DMS53 treated with DMSO at 0.1 percent for 48 hours (cell line): Measurements from ENCODE around the gene RTF1.
A peak's percentile ranks its signal among the peaks of the same experiment; 100 is the strongest.

ENCODE experiments used
- DNase-seq: peaks from one replicate; lab custom pipeline; 2025; ENCODE audit not compliant: unreplicated experiment; lab: John Stamatoyannopoulos, UW

The RTF1 gene

DNA sequence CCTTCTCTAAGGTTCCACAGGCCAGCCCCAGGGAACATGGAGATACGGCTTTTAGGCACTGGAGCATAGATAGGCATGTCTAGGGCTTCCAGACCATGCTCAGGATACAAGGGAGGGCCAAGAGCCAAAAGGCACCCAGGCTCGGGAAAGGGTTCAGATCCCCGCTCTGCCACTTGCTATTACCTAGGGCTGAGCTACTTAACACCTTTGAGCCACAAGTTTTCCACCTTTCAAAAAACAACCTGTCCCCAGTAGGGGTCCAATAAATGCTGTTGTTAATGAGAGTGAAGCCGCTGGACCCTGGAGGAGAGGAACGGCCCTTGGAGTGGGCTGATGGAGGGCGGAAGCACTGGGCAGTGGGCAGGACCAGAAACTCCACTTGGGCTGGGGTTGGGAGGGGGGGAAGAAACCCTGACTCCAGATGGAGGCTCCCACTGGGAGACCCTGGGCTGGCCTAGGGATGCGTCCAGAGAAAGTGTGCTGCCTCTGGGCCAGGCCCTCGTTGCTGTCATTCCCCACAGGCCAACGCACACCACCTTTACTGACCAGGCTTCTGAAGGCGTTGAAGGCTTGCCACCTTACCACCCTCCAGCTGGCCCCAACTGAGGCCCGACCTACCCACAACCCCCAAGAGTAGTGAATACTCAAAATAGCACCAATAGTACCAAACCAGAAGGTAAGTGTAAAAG, 68.2 kb downstream of the RTF1 start:
- DNase-seq = no peak

DNA sequence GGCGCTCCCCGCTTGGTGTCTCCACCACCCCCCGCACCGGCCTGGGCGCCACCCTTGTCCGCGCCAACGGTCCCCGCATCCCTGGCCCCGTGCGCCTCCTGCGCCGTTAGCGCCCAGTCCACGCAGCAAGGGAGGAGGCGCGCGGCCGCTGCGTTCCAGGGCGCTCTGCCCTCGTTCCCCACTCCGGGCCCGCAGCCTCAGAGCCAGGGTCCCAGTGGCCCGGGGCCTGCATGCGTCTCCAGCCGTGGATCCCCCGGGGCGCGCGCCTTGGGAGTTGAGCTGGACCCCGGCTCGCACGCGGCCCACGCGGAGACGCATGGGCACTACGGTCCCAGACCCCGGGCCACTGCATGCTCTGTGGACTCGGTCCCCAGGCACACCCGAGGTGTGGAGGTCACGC, 69.4 kb downstream of the RTF1 start:
- no peak for DNase-seq

DNA sequence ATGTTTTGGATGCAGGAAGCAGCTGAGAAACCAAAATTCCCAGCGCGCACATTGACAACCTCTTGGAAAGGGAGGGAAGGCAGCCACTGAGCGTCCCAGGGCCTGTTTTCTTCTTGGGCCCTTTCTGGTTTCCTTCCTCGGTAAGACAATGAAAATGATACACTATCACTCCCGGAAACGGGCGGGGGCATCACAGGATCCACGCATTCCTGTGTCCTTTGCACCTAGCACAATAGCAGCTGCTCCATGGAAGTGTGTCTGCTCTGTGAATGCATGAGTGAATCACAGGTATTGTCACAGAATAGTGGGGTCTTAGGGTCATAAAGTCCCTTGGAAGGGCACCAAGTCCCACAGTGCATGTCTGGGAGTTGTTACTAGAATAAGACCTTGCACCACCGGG, 70.5 kb downstream of the RTF1 start:
- DNase-seq = no peak

DNA sequence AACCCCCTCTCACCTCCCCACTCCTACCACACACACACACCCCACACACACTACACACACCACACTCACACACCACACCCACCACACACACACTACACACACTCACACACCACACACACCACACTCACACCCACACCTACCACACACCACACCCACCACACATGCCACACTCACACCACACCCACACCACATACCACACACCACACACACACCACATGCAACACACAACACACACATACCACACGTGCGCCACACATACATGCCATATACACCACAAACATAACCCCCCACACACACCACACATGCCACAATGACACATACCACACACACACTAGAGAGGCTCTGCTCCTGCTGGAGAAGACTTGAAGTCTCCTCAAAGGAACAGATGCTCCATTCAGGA, 70.9 kb downstream of the RTF1 start:
- no peak for DNase-seq

DNA sequence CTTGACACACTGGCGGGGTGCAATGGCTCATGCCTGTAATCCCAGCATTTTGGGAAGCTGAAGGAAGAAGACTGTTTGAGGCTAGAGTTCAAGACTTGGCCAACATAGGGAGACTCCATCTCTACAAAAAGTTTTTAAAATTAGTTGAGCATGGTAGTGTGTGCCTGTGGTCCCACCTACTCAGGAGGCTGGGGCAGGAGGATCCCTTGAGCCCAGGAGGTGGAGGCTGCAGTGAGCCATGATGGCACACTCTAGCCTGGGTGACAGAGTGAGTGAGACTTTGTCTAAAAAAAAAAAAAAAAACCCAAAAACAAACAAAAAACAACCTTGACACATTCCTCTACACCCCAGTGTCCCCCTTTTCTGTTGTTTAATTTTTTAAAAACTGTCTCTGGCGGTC, 72.7 kb downstream of the RTF1 start:
- DNase-seq = no peak

DNA sequence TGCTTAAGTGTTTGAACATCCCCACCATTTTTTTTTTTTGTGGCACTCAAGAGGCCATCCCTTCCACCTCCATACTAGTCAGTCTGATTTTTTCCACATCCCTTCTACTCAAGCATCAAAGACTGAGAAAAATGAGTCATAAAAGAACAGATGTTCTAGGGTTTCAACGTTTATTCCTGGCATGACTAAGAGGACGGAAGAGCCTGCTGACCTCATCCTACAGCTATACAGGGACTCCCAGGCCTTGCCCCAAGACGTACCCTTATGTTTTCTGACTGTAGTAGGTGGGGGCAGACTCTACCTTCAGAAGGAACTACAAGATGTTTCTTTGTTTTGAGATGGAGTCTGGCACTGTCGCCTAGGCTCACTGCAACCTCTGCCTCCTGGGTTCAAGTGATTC, 73.5 kb downstream of the RTF1 start:
- peak; percentile 91 for DNase-seq

DNA sequence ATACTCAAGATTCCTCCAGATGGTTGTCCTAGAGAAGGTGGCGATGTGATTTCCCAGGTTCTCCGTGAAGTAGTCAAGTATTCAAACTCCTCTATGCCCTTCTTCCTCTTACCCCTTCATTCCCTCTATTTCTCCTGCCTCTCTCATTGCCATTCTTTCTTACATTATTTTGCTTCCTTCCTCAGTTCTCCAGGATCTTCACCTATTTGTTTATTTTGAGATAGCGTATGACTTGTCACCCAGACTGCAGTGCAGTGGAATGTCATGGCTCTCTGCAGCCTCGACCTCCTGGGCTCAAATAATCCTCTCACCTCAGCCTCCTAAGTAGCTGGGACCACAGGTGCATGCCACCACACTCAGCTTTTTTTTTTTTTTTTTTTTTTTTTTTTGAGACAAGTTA, 75.0 kb downstream of the RTF1 start:
- no peak for DNase-seq

DNA sequence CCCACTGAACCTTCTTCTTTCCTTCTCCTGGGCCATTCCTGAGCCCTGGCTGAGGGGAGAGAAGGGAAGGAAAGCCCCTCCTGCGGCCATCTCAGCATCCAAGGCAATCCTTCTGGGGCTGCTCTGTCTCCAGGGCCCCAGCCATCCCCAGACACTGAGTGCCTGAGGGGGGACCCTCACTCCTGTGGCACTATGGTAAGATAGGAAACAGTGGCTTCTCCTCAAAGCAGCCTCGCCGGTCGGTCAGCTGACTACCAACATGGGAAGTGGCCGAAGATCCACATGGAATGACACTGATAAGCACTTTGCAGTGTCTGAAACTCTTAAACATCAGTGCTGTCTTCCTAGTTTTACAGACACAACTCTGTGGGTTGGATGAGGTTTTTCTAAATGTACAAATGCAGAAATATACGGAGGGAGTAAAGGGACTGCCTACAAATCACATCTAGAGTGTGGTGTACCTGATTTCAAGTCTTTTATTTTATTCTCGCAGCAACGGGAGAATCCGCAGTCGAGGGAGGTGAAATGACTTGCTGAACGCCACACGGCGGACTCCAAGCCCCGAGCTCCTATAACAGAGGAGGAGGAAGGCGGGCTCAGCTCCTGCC, 75.8 kb downstream of the RTF1 start:
- peak; percentile 32 for DNase-seq

DNA sequence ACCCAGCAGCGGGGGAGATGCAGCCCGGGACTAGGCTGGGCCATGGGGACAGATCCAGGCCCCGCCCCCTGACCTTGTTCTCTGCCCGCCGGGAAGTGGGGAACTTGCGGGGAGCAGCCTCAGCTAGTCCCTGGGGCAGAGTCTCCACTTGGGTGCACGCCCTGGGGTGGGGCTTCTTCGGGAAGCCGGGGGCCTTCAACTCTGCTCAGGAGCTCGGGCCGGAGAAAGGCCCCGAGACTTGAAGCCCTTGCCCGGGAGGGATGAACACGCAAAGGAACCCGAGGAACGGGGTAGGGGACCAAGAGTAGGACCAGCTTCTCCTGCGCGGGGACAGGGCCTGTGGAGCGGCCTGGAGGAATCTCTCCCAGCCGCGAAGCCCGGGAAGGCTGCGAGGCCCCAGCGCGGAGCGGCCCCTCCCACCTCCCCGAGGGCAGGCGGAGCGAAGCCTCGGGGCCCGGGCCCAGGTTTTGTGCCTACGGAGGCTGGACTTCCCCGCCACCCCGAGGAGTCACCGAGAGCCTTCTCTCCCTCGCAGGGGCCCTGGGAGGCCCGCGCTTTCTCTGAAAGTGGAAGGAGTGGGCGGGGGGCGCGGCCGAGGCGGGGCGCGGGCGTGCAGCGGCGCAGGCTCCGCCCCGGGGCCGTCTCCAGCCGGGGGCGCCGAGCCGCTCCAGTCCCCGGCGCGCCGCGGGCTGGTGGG, 76.5 kb downstream of the RTF1 start, which contains the start of gene ITPKA:
ITPKA (plus strand) TSS at position 670 of the 697 bp plus-strand sequence. CDS start 54 bp downstream, outside the sequence.
- peak; percentile 40 for DNase-seq

DNA sequence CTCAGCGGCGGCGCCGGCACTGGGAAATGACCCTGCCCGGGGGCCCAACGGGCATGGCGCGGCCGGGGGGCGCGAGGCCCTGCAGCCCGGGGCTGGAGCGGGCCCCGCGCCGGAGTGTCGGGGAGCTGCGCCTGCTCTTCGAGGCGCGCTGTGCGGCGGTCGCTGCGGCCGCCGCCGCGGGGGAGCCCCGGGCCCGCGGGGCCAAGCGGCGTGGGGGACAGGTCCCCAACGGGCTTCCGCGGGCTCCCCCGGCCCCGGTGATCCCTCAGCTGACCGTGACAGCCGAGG, 77.0 kb downstream of the RTF1 start:
- DNase-seq = no peak

DNA sequence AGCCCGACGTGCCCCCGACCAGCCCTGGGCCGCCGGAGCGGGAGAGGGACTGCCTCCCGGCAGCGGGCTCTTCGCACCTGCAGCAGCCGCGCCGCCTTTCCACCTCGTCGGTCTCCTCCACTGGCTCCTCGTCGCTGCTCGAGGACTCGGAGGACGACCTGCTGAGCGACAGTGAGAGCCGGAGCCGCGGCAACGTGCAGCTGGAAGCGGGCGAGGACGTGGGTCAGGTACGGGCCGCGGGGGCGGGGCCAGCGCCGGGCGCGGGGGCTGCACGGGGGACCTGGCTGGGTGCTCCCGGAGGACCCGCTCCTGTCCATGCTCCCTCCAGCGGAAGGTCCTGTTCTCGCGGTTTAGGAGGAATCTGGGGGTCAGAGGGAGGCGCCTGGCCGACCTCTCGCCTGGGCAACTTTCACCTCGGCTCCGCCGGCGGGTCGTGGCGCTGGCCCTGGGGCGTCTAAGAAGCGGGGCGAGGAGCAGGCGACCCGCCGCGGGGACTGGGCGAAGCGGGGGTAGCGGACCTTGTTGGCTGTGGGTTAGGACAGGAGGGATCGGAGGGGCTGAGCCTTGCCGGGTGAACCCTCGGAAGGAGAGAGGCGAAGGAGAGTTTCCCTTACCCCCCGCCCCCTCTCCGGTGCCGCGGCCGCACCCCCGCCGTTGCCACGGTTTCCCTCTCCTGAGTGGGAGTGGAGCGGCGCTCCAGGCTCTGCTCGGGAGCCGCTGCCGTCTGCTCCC, 77.5 kb downstream of the RTF1 start:
- peak; percentile 20 for DNase-seq

DNA sequence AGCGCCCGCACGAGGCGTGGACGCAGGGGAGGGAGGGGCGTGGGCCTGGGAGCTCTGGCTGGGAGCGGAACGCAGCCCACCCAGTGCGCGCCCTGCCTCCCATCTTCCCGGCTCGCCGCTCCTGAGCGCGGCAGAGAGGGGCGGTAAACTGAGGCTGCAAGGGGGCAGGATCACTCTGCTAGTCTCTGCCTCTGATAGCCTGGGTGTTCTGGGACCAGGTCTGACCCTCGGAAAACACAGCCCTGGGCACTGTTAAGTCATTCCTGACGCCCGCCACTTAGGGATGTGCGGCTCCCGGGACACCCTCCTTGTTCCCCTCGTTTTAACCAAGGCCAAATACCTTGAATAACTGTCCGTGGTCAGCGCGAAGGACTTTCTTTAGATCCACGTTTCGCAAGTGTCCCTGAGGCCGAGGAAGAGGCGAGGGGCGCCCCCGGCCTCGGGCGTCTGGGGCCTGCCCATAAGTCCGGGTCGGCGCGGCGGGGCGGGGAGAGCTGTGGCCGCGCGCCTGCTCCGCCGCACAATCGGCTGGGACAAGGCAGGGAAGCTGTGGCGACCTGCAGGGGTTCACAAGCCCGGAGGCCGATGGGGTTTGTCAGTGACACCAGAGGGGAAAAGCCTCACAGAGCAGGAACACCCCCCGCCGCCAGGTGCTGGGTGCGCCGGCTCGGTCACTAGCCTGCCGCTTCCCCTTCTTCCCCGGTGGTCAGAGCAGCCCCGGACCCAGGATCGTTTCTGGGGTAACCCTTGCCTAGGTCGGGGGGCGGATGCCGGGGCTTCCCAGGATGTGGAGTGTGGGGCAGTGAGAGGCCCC, 78.2 kb downstream of the RTF1 start:
- no peak for DNase-seq

DNA sequence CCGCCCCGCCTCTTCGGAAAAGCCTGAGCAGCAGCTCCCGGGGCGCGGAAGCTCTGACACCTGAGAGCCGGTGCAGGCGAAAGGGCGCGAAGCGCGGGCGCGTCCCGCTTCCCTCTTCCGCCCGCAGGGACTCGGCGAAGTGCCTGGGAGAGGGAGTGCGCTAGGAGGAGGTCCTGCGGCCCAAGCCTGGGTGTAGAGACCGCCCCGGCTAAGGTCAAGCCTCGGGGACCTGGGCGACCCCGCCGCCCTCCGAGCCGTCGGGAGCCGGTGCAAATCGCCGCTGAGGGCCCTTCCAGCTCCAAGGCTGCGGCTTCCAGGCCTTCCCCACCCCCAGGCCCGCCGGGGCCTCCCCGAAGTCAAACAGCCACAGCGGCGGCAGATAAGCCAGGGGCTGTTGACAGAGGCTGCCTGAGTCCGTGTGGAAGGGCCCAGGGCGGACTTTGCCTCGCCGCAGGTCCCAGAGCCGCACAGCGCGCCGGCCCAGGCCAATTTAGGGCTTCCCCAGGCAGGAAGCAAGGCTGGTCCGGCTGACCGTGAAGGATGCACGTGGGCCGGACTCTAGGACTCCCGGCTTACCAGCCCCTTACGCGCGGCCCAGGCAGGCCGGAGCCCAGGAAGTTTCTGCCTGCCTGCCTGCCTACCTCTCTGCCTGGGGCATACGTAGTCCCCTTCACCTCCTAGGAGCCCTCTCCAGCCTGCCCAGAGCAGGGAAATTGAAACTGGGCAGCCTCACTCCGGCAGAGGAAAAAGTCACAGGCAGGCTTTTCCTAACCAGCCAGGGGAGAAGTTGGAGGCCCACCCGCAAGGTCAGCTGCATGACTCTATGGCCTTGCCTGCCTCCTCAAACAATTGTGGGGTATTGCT, 79.1 kb downstream of the RTF1 start:
- no peak for DNase-seq

DNA sequence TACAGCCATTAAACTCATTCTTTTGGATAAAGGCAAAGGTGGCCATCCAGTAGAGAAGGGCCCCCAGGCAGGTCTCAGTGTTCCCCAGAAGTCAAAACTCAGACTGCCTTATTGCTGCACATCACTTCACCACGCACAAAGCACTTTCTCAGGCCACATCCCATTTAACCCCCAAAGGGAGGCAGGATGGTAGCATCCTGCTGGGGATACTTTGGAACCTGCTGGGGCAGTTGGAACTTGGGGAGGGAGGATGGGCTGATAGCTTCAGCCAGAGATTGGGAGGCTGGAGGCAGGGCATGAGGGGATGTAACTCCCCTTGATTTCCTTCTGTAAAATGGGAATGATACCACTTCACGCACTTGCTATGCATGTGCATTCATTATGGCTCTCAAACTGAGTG, 81.8 kb downstream of the RTF1 start:
- DNase-seq = no peak

DNA sequence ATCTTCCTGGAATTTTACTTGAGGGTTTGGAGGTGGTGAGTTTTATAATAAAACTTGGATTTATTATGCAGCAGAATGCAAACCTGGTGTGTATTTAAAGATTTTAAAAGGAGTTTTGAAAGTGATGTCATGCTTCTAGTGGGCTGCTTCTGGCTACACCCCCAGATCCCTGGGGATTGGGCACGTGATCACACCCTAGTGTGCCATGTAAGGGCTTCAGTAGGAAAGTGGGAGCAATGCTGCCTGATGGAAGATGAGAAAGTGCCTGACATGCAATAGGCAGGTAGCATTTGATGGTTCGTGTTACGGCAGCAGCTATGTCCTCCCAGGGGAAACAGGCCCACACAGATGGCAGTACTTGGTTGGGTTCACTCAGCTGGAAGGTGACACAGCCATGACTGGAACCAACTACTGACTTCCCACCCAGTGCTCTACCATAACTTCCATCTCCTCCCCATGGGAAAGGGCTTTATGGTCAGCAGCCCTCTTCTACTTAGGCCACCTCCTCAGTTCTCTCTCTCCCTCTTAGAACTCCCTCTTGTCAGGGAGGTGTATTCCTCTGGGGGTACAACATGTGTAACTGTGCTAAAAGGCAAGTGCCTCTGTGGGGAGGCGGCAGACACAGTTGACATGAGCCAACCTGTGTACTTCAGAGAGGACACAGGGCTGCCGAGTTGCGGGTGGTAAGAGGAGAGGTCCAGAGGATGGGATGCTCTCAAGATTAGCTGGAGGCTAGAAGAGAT, 82.4 kb downstream of the RTF1 start:
- no peak for DNase-seq

DNA sequence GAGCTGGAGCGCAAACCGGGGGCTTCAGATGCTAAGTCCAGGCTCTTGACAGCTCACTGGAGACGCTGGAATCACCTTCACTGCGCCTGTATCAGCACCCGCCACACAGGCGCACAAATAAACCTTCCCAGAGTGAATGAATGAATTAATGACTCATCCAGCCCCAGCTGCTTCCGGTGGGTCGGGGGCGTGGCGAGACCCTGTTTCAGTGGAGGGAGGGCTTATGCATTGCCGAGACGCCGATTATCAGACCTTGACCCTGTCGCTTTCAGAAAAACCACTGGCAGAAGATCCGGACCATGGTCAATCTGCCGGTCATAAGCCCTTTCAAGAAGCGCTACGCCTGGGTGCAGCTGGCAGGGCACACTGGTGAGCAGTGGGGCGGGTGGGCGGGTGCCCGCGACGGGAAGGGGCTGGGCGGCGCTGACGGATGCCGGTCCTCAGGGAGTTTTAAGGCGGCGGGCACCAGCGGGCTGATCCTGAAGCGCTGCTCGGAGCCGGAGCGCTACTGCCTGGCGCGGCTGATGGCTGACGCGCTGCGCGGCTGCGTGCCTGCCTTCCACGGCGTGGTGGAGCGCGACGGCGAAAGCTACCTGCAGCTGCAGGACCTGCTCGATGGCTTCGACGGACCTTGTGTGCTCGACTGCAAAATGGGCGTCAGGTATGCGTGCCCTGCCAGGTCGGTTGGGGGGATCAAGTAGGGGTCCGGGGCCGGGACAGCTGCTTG, 84.5 kb downstream of the RTF1 start:
- DNase-seq = no peak

DNA sequence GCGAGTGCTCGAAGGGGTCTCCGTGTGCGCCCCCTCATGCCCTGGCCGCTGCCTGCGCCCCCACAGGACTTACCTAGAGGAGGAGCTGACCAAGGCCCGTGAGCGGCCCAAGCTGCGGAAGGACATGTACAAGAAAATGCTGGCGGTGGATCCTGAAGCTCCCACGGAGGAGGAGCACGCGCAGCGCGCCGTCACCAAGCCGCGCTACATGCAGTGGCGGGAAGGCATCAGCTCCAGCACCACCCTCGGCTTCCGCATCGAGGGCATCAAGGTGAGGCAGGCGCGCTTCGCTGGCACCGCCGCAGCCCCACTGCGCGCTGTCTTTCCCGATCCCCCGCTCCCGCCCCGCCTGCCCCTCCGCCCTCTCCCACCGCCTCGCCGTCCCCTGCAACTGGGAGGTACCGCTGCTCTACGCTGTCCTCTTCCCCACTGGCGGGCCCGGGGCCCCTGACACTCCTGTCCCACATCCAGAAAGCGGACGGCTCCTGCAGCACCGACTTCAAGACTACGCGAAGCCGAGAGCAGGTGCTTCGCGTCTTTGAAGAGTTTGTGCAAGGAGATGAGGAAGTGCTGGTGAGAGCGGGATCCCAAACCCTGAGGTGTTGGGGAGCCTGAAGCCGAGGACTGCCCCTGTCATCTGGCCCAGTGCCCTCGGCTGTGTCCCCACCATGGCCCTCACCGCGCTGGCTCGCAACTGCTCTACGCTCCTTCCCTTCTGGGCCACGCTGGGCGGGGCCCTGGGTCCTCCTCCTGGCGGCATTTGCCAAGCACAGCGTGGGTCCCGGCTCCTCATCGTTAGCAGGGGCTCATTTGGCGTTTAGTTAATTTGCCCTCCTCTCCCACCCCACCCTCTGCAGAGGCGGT, 85.3 kb downstream of the RTF1 start:
- no peak for DNase-seq
